HepG2 (cell line): ENCODE data around the gene SIT1. TPM values are rescaled to one million over a fixed set of nuclear protein-coding genes. Genes with fewer than 3 reads are reported as not detected.

ENCODE experiments used
- GTF2F1 ChIP-seq: fragments of 150-350 bp; IDR thresholded peaks from 2 replicates; pipeline ENCODE4 v1.6.1; 2014; ENCODE audit warnings: low read length
- MAFF ChIP-seq: IDR thresholded peaks from 2 replicates; pipeline ENCODE4 v1.6.1; 2011; ENCODE audit warnings: low read depth, low read length, improper control_type of control experiment
- NR2F2 ChIP-seq: IDR thresholded peaks from 2 replicates; pipeline ENCODE4 v1.6.1; 2012; ENCODE audit warnings: low read depth, inconsistent platforms, borderline replicate concordance
- NR3C1 ChIP-seq: sonication (generic); formaldehyde crosslinking; IDR thresholded peaks from 2 replicates; pipeline ENCODE4 v1.4.0; 2020; ENCODE audit warnings: missing genetic modification reagents
- SMAD3 ChIP-seq: sonication (generic); formaldehyde crosslinking; IDR thresholded peaks from 2 replicates; pipeline ENCODE4 v1.4.0; 2020; ENCODE audit warnings: missing genetic modification reagents
- TBP ChIP-seq: sonication (generic); formaldehyde crosslinking; IDR thresholded peaks from 2 replicates; pipeline ENCODE4 v1.5.0; 2020; ENCODE audit warnings: missing genetic modification reagents
- TRIM24 ChIP-seq: sonication (generic); formaldehyde crosslinking; IDR thresholded peaks from 2 replicates; pipeline ENCODE4 v1.8.0; 2022; ENCODE audit warnings: mild to moderate bottlenecking, missing genetic modification reagents
- ZNF256 ChIP-seq: sonication (generic); formaldehyde crosslinking; conservative IDR thresholded peaks from 2 replicates; pipeline ENCODE4 v1.4.0; 2020; ENCODE audit warnings: missing genetic modification reagents
- ZNF264 ChIP-seq: sonication (generic); formaldehyde crosslinking; IDR thresholded peaks from 2 replicates; pipeline ENCODE4 v1.4.0; 2020; ENCODE audit warnings: missing genetic modification reagents
- ZNF781 ChIP-seq: sonication (generic); formaldehyde crosslinking; IDR thresholded peaks from 2 replicates; pipeline ENCODE4 v1.5.1; 2020; ENCODE audit warnings: borderline replicate concordance, mild to moderate bottlenecking, missing genetic modification reagents; ENCODE audit errors: not compliant biosample characterization
- ZNF878 ChIP-seq: sonication (generic); formaldehyde crosslinking; IDR thresholded peaks from 2 replicates; pipeline ENCODE4 v1.8.1; 2023; ENCODE audit warnings: mild to moderate bottlenecking, missing genetic modification reagents, moderate library complexity
- ZSCAN21 ChIP-seq: sonication (generic); formaldehyde crosslinking; IDR thresholded peaks from 2 replicates; pipeline ENCODE4 v1.8.0; 2022; ENCODE audit warnings: mild to moderate bottlenecking, missing genetic modification reagents, moderate library complexity, borderline replicate concordance
- polyA plus RNA-seq, 8 experiments: library from polyadenylated mRNA; depleted of rRNA in 3 of 8; stranded (reverse) in 7 of 8; unstranded in 1 of 8; fragments of >200 nt; fragmentation: Illumina TruSeq in 4 of 8; extraction: Trizol in 4 of 8; gene quantifications; 2 replicates each; pipeline versions ENCODE4 v1.2.1 to v1.2.3, GENCODE V29; 2011 to 2016; ENCODE audit warnings: low read depth in 4 of 8, missing spikeins in 1 of 8, mixed read lengths in 1 of 8; ENCODE audit not compliant: insufficient read depth in 1 of 8
- total RNA-seq, 5 experiments: library from RNA; depleted of rRNA; stranded (reverse); fragments of >200 nt; fragmentation: Illumina TruSeq; extraction: Trizol; gene quantifications; 2 replicates each; pipeline ENCODE4 v1.2.3, GENCODE V29; 2016; ENCODE audit warnings: low read depth in 1 of 5
- TF ChIP-seq, protein P1 (sequence below): sonication (generic); formaldehyde crosslinking; IDR thresholded peaks from 2 replicates; pipeline ENCODE4 v1.5.0; 2020; ENCODE audit warnings: mild to moderate bottlenecking, missing genetic modification reagents, borderline replicate concordance
- TF ChIP-seq, protein P2 (sequence below): sonication (generic); formaldehyde crosslinking; IDR thresholded peaks from 2 replicates; pipeline ENCODE4 v1.4.0; 2020; ENCODE audit warnings: mild to moderate bottlenecking, missing genetic modification reagents
- TF ChIP-seq, protein P3 (sequence below), 2 experiments: sonication (generic) in 1 of 2; formaldehyde crosslinking in 1 of 2; IDR thresholded peaks; 2 replicates each; pipeline versions ENCODE4 v1.4.0 to v1.6.1; 2018 to 2020; ENCODE audit warnings: missing genetic modification reagents in 2 of 2, borderline replicate concordance in 1 of 2, low read depth in 1 of 2, mild to moderate bottlenecking in 1 of 2, missing biosample characterization in 1 of 2
- TF ChIP-seq, protein P4 (sequence below): sonication (generic); formaldehyde crosslinking; IDR thresholded peaks from 2 replicates; pipeline ENCODE4 v1.5.0; 2020; ENCODE audit warnings: missing genetic modification reagents

The SIT1 gene
- total and polyA plus RNA-seq, 2 of the 13 experiments (the other 11 are each of a cell fraction or from before 2014, with no cell fraction given): 0.09 to 6.7 TPM

DNA sequence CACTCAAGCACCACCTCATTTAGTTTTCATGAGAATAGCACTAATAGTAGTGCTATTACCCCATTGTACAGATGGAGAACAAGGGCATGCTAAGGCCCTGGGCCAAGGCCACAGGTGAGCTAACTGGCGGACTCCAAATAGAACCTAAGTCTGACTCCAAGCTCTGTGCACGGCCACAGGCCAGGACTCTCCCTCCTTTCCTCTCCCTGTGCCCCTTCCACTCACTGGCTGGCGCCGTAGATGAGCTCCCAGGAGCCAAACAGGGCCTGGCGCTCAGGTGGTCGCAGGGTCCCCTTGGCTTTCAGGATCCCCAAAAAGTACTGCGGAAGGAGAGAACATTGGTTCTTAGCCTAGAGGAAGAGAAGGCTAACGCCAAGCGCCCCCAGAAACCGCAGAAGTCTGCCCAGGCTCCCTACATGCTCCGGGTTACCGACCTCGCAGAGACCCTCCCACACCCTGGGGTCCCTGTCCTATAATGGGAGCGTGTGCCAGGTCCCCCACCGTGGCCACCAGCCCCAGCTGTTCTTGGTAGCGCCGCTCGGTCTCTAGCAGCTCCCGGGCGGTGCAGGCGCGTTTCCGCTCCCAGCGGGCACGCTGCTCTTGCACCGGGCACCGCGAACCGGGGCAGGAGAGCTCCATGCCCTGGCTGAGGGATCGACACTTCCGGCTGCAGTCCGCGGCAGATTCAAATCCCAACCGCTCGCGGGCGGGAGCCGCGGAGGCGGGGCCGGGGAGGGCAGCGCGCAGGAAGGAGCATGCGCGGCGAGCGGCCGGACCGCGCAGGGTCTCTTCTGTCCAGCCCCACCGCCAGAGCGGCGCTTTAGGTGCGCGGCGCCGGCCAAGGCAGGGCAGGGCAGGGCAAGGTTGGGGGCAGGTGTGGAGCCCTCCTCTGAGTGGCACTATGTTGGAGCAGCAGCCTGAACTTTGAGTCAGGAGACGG lies 14.1 kb upstream of the SIT1 start, which contains the start of gene ARHGEF39 (continued):
- TF ChIP-seq ZNF781 (CRISPR knock-in tag): peak; percentile 51
- no peak for TF ChIP-seq TRIM24 (CRISPR knock-in tag)
- TF ChIP-seq ZNF264 (CRISPR knock-in tag): peak; percentile 56; the same call in 1 of the 2 replicates
- peak; percentile 97 for TF ChIP-seq ZNF878 (CRISPR knock-in tag)
- TF ChIP-seq, protein P1, sequence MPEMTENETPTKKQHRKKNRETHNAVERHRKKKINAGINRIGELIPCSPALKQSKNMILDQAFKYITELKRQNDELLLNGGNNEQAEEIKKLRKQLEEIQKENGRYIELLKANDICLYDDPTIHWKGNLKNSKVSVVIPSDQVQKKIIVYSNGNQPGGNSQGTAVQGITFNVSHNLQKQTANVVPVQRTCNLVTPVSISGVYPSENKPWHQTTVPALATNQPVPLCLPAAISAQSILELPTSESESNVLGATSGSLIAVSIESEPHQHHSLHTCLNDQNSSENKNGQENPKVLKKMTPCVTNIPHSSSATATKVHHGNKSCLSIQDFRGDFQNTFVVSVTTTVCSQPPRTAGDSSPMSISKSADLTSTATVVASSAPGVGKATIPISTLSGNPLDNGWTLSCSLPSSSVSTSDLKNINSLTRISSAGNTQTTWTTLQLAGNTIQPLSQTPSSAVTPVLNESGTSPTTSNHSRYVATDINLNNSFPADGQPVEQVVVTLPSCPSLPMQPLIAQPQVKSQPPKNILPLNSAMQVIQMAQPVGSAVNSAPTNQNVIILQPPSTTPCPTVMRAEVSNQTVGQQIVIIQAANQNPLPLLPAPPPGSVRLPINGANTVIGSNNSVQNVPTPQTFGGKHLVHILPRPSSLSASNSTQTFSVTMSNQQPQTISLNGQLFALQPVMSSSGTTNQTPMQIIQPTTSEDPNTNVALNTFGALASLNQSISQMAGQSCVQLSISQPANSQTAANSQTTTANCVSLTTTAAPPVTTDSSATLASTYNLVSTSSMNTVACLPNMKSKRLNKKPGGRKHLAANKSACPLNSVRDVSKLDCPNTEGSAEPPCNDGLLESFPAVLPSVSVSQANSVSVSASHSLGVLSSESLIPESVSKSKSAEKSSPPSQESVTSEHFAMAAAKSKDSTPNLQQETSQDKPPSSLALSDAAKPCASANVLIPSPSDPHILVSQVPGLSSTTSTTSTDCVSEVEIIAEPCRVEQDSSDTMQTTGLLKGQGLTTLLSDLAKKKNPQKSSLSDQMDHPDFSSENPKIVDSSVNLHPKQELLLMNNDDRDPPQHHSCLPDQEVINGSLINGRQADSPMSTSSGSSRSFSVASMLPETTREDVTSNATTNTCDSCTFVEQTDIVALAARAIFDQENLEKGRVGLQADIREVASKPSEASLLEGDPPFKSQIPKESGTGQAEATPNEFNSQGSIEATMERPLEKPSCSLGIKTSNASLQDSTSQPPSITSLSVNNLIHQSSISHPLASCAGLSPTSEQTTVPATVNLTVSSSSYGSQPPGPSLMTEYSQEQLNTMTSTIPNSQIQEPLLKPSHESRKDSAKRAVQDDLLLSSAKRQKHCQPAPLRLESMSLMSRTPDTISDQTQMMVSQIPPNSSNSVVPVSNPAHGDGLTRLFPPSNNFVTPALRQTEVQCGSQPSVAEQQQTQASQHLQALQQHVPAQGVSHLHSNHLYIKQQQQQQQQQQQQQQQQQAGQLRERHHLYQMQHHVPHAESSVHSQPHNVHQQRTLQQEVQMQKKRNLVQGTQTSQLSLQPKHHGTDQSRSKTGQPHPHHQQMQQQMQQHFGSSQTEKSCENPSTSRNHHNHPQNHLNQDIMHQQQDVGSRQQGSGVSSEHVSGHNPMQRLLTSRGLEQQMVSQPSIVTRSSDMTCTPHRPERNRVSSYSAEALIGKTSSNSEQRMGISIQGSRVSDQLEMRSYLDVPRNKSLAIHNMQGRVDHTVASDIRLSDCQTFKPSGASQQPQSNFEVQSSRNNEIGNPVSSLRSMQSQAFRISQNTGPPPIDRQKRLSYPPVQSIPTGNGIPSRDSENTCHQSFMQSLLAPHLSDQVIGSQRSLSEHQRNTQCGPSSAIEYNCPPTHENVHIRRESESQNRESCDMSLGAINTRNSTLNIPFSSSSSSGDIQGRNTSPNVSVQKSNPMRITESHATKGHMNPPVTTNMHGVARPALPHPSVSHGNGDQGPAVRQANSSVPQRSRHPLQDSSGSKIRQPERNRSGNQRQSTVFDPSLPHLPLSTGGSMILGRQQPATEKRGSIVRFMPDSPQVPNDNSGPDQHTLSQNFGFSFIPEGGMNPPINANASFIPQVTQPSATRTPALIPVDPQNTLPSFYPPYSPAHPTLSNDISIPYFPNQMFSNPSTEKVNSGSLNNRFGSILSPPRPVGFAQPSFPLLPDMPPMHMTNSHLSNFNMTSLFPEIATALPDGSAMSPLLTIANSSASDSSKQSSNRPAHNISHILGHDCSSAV (CRISPR knock-in tag): 0 out of 2 replicates have a peak, but pooled peaks have one; percentile 36
- TF ChIP-seq GTF2F1: no peak
- TF ChIP-seq, protein P2, sequence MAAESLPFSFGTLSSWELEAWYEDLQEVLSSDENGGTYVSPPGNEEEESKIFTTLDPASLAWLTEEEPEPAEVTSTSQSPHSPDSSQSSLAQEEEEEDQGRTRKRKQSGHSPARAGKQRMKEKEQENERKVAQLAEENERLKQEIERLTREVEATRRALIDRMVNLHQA (CRISPR knock-in tag): no peak
- TF ChIP-seq SMAD3 (CRISPR knock-in tag): 0 out of 2 replicates have a peak, but pooled peaks have one; percentile 37
- TF ChIP-seq, protein P3, sequence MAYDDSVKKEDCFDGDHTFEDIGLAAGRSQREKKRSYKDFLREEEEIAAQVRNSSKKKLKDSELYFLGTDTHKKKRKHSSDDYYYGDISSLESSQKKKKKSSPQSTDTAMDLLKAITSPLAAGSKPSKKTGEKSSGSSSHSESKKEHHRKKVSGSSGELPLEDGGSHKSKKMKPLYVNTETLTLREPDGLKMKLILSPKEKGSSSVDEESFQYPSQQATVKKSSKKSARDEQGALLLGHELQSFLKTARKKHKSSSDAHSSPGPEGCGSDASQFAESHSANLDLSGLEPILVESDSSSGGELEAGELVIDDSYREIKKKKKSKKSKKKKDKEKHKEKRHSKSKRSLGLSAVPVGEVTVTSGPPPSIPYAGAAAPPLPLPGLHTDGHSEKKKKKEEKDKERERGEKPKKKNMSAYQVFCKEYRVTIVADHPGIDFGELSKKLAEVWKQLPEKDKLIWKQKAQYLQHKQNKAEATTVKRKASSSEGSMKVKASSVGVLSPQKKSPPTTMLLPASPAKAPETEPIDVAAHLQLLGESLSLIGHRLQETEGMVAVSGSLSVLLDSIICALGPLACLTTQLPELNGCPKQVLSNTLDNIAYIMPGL (CRISPR knock-in tag; IDR thresholded peaks at IDR 0.05; ENCODE audit: borderline replicate concordance in 1 of 2, low read depth in 1 of 2): peak; percentile 78 to 87; a peak in 3 of 4 replicates
- no peak; the same call in 1 of the 2 replicates for TF ChIP-seq TBP (CRISPR knock-in tag)
- peak; percentile 93 for TF ChIP-seq ZSCAN21 (CRISPR knock-in tag)
- no peak for TF ChIP-seq MAFF
- TF ChIP-seq NR2F2: 0 out of 2 replicates have a peak, but pooled peaks have one; percentile 6
- TF ChIP-seq NR3C1 (CRISPR knock-in tag): no peak
- TF ChIP-seq, protein P4, sequence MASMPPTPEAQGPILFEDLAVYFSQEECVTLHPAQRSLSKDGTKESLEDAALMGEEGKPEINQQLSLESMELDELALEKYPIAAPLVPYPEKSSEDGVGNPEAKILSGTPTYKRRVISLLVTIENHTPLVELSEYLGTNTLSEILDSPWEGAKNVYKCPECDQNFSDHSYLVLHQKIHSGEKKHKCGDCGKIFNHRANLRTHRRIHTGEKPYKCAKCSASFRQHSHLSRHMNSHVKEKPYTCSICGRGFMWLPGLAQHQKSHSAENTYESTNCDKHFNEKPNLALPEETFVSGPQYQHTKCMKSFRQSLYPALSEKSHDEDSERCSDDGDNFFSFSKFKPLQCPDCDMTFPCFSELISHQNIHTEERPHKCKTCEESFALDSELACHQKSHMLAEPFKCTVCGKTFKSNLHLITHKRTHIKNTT (CRISPR knock-in tag): no peak
- TF ChIP-seq ZNF256 (CRISPR knock-in tag): no peak
